ENCODE results near the gene PRRT4.

PRRT4 gene

GRCh38 chr7:128400566-128400965 lies 39.1 kb upstream of the PRRT4 start:
- peaks cover 21% of the 10 kb centered on the region for H3K4me1 Mint-ChIP-seq (ENCODE audit: low read depth)
- H3K36me3 Mint-ChIP-seq: peaks cover 2% of the 10 kb centered on the region
- H3K4me3 Mint-ChIP-seq: no peak overlapping the region
- H3K27me3 Mint-ChIP-seq: no peaks in the 10 kb centered on the region
- H3K9me3 Mint-ChIP-seq (ENCODE audit: low read depth): no peaks in the 10 kb centered on the region
- no peak overlapping the region for H3K27ac Mint-ChIP-seq

DNA sequence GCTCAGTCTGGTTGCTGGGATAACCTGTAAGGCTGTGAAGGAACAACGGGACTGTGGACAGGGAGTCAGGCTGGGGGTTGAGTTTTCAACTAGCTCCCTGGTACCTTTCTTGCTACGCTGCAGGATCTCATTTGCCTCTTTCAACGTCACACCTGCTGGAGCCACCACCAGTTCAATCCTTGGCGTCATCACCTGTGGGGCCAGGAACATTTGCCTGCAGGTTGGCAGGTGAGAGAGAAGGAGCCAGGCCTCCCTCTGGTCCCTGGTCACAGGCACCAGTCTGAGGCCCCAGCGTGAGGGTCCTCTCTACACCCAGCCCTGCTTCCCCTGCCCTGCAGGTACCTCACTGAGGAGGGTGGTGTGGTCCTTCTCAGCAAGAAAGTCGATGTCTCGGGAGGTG lies 38.5 kb upstream of the PRRT4 start:
- H3K36me3 Mint-ChIP-seq: peaks cover 2% of the 10 kb centered on the region
- no peak overlapping the region for H3K4me3 Mint-ChIP-seq
- H3K9me3 Mint-ChIP-seq (ENCODE audit: low read depth): no peaks in the 10 kb centered on the region
- no peak overlapping the region for H3K27ac Mint-ChIP-seq
- no peaks in the 10 kb centered on the region for H3K27me3 Mint-ChIP-seq
- peaks cover 20% of the 10 kb centered on the region for H3K4me1 Mint-ChIP-seq (ENCODE audit: low read depth)

- H3K36me3 Mint-ChIP-seq: peaks cover 2% of the 10 kb centered on the region
- H3K27me3 Mint-ChIP-seq: no peaks in the 10 kb centered on the region
- H3K4me1 Mint-ChIP-seq (ENCODE audit: low read depth): peaks cover 9% of the 10 kb centered on the region
- H3K4me3 Mint-ChIP-seq: no peak overlapping the region
- H3K27ac Mint-ChIP-seq: no peak overlapping the region
- no peaks in the 10 kb centered on the region for H3K9me3 Mint-ChIP-seq (ENCODE audit: low read depth)
These were observed 37.3 kb upstream of the PRRT4 start for GRCh38 chr7:128398841-128399135.

DNA sequence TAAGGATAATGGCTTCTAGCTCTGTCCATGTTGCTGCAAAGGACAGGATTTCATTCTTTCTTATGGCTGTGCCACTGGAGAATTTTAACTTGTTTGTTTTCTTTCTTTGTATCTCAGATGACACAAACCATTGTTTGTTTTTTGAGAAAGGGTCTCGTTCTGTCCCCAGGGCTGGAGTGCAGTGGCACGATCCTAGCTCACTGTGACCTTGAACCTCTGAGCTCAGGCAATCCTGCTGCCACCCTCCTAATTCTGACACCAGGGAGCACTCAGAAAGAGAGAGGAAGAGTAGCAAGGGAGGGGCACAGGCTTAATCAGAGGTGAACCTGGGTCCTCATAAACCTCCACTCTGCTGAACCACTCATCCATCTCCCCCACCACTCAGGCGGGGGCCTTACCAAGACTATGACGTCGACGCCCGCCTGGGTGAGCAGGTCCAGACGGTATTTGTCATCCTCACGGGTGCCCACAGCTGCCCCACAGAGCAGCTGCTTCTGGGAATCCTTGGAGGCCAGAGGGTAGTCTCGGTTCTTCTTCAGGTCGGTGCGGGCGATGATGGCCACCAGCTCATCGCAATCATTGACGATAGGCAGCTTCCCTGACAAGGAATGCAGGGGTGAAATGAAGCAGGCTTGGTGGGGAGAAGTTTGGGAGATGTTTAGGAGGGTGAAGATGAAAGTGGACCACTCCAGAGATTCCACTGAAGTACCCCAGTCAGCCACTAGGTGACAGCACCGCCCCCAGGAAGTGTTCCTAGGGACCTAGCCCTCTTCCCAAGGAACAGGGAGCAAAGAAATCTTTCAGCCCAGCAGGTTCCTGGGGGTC lies 36.7 kb upstream of the PRRT4 start:
- H3K9me3 Mint-ChIP-seq (ENCODE audit: low read depth): no peaks in the 10 kb centered on the region
- no peaks in the 10 kb centered on the region for H3K27me3 Mint-ChIP-seq
- H3K4me1 Mint-ChIP-seq (ENCODE audit: low read depth): peaks cover 5% of the 10 kb centered on the region
- peaks cover 2% of the 10 kb centered on the region for H3K36me3 Mint-ChIP-seq
- peak overlapping the region; percentile 54 for H3K27ac Mint-ChIP-seq
- H3K4me3 Mint-ChIP-seq: no peak overlapping the region

DNA sequence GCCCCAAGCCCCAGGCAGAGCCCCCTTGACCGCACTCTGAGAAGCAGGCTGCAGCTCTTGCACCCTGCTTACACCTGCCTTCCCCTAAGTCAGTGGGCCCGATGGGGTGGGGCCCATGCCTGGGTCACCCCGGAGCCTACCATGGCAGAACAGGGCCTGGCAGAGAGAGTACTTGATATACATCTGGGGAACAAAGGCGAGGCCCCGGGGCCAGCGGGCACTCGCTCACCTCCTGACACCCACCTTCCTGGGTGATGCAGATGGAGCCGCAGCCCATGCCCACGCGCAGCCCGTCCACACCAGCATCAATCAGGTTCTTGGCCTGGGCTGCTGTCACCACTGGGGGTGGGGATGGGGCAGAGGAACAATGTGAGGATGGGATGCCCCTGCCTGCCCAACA lies 34.9 kb upstream of the PRRT4 start:
- Mint-ChIP-seq H3K27ac (no peak overlapping the region), H3K9me3 (ENCODE audit: low read depth) (no peaks in the 10 kb centered on the region)

GRCh38 chr7:128395748-128396147 lies 34.3 kb upstream of the PRRT4 start:
- Mint-ChIP-seq H3K36me3 (peaks cover 2% of the 10 kb centered on the region), H3K9me3 (ENCODE audit: low read depth) (no peaks in the 10 kb centered on the region), H3K4me1 (ENCODE audit: low read depth) (no peaks in the 10 kb centered on the region), H3K27me3 (no peaks in the 10 kb centered on the region), H3K27ac (no peak overlapping the region), H3K4me3 (no peak overlapping the region)

More for the DNA sequence above, 34.9 kb upstream of the PRRT4 start:
- Mint-ChIP-seq H3K4me3 (no peak overlapping the region), H3K27me3 (no peaks in the 10 kb centered on the region), H3K4me1 (ENCODE audit: low read depth) (no peaks in the 10 kb centered on the region), H3K36me3 (peaks cover 2% of the 10 kb centered on the region)

- H3K4me3 Mint-ChIP-seq: no peak overlapping the region
- H3K36me3 Mint-ChIP-seq: peaks cover 2% of the 10 kb centered on the region
- H3K27me3 Mint-ChIP-seq: no peaks in the 10 kb centered on the region
- H3K27ac Mint-ChIP-seq: no peak overlapping the region
- H3K4me1 Mint-ChIP-seq (ENCODE audit: low read depth): no peaks in the 10 kb centered on the region
- H3K9me3 Mint-ChIP-seq (ENCODE audit: low read depth): no peaks in the 10 kb centered on the region
These were observed 33.5 kb upstream of the PRRT4 start for GRCh38 chr7:128394904-128395496.

- no peak overlapping the region for H3K27ac Mint-ChIP-seq
- H3K36me3 Mint-ChIP-seq: peaks cover 2% of the 10 kb centered on the region
- H3K9me3 Mint-ChIP-seq (ENCODE audit: low read depth): no peaks in the 10 kb centered on the region
- H3K4me1 Mint-ChIP-seq (ENCODE audit: low read depth): no peaks in the 10 kb centered on the region
- H3K27me3 Mint-ChIP-seq: no peaks in the 10 kb centered on the region
- no peak overlapping the region for H3K4me3 Mint-ChIP-seq
These were observed 32.2 kb upstream of the PRRT4 start for GRCh38 chr7:128393526-128394330.

GRCh38 chr7:128392446-128393327 lies 31.2 kb upstream of the PRRT4 start:
- Mint-ChIP-seq H3K27me3 (no peaks in the 10 kb centered on the region), H3K9me3 (ENCODE audit: low read depth) (no peaks in the 10 kb centered on the region), H3K36me3 (no peaks in the 10 kb centered on the region), H3K4me3 (no peak overlapping the region), H3K27ac (no peak overlapping the region), H3K4me1 (ENCODE audit: low read depth) (no peaks in the 10 kb centered on the region)

GRCh38 chr7:128391805-128392204 lies 30.3 kb upstream of the PRRT4 start:
- Mint-ChIP-seq H3K4me1 (ENCODE audit: low read depth) (peaks cover 2% of the 10 kb centered on the region), H3K9me3 (ENCODE audit: low read depth) (no peaks in the 10 kb centered on the region), H3K4me3 (no peak overlapping the region), H3K27ac (no peak overlapping the region), H3K27me3 (no peaks in the 10 kb centered on the region), H3K36me3 (no peaks in the 10 kb centered on the region)

GRCh38 chr7:128390871-128391565 lies 29.5 kb upstream of the PRRT4 start:
- no peaks in the 10 kb centered on the region for H3K9me3 Mint-ChIP-seq (ENCODE audit: low read depth)
- H3K27ac Mint-ChIP-seq: no peak overlapping the region
- no peak overlapping the region for H3K4me3 Mint-ChIP-seq
- H3K27me3 Mint-ChIP-seq: no peaks in the 10 kb centered on the region
- peaks cover 2% of the 10 kb centered on the region for H3K4me1 Mint-ChIP-seq (ENCODE audit: low read depth)
- no peaks in the 10 kb centered on the region for H3K36me3 Mint-ChIP-seq

- H3K27me3 Mint-ChIP-seq: no peaks in the 10 kb centered on the region
These were observed 28.3 kb upstream of the PRRT4 start for GRCh38 chr7:128389618-128390329.

GRCh38 chr7:128389085-128389617 lies 27.7 kb upstream of the PRRT4 start:
- no peaks in the 10 kb centered on the region for H3K27me3 Mint-ChIP-seq
- H3K4me3 Mint-ChIP-seq: no peak overlapping the region
- no peaks in the 10 kb centered on the region for H3K36me3 Mint-ChIP-seq
- no peaks in the 10 kb centered on the region for H3K9me3 Mint-ChIP-seq (ENCODE audit: low read depth)
- H3K27ac Mint-ChIP-seq: no peak overlapping the region
- H3K4me1 Mint-ChIP-seq (ENCODE audit: low read depth): peaks cover 2% of the 10 kb centered on the region

More at GRCh38 chr7:128389618-128390329, 28.3 kb upstream of the PRRT4 start:
- H3K4me3 Mint-ChIP-seq: no peak overlapping the region
- H3K4me1 Mint-ChIP-seq (ENCODE audit: low read depth): peaks cover 2% of the 10 kb centered on the region
- no peak overlapping the region for H3K27ac Mint-ChIP-seq
- no peaks in the 10 kb centered on the region for H3K9me3 Mint-ChIP-seq (ENCODE audit: low read depth)
- H3K36me3 Mint-ChIP-seq: no peaks in the 10 kb centered on the region
